GM12801 (cell line): ENCODE results near the gene ERO1B.

Source experiments
- CTCF ChIP-seq: IDR thresholded peaks from one replicate; pipeline ENCODE4 v1.5.1; 2011; ENCODE audit warnings: control low read depth; ENCODE audit not compliant: insufficient read length; ENCODE audit errors: extremely low read depth

Gene ERO1B

DNA sequence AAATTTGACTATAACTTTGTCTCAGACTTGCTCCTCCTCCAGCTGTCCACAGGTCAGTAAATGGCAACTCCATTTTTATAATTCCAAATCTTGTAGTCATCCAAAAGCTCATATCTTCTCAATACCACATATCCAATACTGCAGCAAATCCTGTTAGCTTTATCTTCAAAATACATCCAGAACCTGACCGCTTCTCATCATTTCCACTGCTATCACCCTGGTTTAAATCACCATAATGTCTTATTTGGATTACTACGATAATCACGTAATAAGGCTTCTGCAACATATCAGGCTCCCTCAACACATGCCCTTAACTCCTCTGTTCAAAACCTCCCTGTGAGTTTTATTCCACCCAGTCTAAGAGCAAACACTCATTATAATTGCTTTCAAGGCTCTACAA, 34.5 kb downstream of the ERO1B start:
- no peak for TF ChIP-seq CTCF

- TF ChIP-seq CTCF, result no peak
Measured at GRCh38 chr1:236242568-236242967, 39.2 kb downstream of the ERO1B start.

DNA sequence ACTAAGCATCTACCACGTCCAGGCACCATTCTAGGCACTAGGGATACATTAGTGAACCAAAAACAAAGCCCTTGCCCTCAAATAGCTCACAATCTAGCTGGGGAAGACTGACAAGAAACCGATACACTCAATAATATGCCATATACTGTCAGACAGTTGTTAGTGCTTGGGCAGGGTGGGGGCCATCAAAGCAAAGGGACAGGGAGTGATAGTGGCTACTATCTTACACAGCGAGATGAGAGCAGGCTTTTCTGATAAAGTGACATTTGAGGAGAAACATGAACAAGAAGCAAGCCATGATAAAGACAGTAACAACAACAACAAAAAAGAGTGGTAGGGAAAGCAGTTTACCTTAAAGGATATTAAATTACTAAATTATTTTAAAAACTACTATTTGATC, 41.1 kb downstream of the ERO1B start:
- no peak for TF ChIP-seq CTCF

DNA sequence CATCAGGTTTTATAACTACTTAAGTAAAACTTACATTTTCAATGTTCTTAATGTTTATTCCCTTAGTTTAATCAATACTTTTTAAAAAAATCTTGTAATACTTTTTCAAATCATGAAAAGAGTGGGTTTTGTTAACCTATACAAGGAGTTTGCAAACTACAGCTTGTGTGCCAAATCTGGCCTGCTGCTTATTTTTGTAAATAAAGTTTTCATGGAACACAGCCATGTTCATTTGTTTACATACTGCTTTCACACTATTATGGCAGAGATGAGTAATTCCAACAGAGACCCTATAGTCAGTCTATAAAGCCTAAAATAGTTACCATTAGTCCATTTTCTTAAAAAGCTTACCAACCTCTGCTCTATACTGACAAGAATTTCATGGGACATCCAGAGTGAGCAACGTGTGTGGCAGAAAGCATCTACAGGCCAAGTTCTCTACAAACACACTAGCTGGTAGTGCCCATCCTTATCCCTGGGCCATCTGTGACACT, 42.6 kb downstream of the ERO1B start:
- TF ChIP-seq CTCF, result no peak

GRCh38 chr1:236235116-236235515, 46.6 kb downstream of the ERO1B start:
- TF ChIP-seq CTCF, result no peak

GRCh38 chr1:236228411-236228810, 53.3 kb downstream of the ERO1B start:
- no peak for TF ChIP-seq CTCF

DNA sequence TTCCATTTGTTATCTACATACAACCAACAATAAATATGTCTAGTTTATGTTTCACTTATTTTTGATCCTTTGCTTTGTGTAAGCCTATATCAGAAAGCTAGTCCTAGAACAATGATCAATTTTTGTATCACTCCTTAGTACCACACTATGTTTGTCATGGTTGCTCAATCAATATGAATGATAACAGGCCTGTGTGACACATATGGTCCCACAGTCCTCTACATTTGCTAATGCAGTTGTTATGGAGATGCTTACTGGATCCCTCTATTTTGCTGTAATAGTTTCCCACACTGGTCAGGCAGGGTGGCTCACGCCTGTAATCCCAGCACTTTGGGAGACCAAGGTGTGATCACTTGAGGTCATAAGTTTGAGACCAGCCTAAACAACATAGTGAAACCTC, 59.1 kb downstream of the ERO1B start:
- TF ChIP-seq CTCF, result no peak

GRCh38 chr1:236220473-236220872, 61.3 kb downstream of the ERO1B start:
- no peak for TF ChIP-seq CTCF
